ENCODE results near the gene EIF1.
"Not testable (repeated sequence)": the region's sequence is repeated elsewhere in the genome, so short reads cannot be mapped to it uniquely, and the experiment has no call there.

The EIF1 gene

DNA sequence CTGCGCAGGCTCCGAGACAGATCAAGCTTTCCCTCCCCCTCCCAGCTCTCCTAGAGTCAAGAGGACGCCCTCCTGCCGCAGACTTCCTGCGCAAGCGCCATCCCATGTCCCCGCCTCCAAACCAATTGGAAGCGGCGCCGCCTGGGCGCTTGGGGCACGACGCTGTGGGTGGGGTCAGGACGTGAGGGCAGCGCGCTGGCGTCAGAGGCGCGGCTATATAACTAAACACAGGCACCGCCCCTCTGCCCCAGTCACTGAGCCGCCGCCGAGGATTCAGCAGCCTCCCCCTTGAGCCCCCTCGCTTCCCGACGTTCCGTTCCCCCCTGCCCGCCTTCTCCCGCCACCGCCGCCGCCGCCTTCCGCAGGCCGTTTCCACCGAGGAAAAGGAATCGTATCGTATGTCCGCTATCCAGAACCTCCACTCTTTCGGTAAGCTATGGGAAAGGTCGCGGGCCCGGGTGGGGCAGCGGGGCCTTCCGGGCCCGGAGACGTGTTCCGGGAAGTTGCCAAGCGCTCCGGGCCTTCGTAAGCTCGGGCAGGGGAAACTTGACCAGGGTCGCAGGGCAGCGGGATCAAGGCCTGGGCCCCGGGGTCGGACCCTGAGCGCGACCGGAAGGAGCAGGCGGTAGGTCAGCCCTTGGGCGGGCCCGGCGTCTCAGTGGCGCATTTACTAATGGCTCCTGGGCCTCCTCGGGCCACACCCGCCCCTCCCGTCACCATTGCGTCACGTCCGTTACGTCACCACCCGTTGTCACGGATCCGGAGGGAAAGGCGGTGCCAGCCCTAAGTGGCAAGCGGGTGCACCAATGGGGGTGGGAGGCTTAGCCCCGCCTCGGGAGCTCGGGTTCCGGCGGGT lies at the start of gene EIF1:
TSS of gene EIF1 (plus strand) at position 245 of the 856 bp plus-strand sequence. CDS start at position 399, 154 bp downstream.
- peak; percentile 99 for DNase-seq

DNA sequence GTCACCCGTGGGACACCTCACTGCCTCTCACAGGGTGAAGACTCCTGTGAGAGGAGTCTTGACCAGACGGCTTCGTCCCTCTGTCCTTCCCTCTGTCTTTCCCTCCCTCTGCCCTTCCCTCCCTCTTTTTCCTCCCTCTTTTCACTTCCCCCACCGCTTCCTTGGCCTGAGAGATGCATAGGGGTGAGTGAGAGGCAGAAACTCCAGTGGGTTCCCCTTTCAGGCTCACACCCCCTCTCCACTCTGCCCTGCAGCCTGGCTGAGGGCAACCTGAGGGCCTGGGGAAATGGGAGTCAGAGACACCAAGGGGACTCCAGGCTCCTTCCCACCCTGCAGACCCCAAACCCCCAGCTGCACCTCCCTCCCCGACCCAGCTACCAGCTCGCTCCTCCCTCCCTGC lies 49.7 kb upstream of the EIF1 start:
- no peak for DNase-seq

DNA sequence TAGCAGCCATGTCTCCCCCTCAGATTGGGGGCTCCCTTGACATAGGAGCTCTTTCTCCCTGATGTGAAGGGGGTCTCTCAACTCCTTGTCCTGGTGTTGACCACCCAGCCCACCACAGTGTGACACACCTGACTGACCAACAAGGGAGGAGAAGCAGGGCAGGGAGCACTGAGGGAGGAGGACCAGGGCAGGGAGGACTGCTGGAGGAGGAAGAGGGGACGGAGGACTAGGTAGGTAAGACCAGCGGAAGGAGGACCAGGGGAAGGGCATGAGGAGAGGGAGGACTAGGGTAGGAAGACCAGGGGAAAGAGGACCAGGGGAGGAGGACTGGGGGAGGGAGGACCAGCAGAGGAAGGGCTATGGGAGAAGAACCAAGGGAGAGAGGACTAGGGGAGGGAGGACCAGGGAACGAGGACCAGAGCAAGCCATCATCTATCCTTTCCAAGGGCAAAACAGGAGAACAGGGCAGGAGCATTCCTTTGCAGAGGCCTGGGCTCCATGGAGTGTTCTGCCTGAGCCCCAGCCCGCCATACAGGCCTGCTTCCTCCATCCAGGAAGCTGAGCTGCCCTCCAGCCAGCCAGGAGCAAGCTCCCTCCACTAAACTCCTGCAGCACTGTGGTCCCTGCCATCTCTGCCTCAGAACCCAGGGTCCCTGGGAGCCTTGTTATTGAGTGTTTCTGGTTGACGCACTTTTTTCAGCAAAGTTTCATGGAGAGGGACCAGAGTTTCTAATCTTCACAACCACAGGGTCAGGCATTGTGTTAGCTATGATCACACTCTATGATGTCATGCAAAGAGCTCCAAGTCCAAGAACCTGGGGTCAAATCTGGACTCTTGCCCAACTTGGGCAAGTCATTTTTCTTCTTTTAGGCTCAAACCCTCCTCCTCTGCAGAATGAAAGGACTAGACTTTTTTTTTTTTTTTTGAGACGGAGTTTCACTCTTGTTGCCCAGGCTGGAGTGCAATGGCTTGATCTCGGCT lies 48.9 kb upstream of the EIF1 start:
- no peak for DNase-seq

DNA sequence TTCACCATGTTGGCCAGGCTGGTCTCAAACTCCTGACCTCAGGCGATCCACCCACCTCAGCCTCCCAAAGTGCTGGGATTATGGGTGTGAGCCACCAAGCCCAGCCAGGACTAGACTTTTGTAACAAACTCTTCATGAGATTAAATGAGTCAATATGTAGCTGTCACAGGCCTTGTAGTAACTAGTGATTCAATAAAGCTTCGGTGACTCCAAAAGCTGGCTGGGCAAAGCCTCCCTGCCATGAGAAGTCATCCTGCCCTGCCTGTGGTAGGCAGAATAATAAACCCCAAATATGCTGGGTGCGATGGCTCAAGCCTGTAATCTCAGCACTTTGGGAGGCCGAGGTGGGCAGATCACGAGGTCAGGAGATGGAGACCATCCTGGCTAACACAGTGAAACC lies 48.1 kb upstream of the EIF1 start:
- not testable (repeated sequence) for DNase-seq

DNA sequence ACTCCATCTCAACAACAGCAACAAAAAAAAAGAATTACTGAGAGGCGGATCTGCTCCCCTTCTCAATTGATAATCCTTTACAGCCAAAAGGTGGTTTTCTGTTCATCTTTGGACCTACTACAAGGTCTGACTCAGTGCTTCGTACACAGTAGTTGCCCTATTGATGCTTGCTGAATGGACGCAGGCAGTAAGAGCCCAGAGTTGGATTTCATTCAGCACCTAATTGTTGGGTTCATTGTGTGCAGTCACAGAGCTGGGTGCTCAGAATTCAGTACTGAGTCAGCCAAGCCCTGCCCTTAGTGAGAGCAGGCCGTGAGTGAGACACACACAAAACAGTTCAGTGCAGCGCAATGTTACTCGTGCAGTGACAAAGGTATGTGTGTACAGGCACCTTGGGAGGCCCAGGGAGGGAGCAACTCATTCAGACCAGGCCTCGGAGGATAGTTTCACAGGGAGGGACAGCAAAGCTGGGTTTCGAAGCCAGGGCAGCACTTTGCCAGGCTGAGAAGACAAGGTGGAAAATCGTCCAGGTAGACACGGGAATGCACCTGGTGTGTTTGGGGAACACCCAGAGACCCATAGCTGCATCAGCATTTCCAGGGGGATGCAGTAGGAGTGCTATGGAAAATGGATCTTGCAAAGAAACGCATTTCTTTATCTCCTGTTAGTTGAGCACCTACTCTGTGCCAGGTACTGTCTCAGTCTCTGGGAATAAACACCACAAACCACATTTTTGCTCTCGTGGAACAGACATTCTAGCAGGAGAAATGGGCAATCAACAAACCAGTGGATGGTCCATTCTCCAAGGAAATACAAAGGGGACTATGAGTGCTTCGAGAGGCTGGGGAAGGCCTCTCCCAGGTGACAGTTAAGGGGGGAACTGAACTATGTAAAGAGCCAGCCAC lies 46.2 kb upstream of the EIF1 start:
- no peak for DNase-seq

DNA sequence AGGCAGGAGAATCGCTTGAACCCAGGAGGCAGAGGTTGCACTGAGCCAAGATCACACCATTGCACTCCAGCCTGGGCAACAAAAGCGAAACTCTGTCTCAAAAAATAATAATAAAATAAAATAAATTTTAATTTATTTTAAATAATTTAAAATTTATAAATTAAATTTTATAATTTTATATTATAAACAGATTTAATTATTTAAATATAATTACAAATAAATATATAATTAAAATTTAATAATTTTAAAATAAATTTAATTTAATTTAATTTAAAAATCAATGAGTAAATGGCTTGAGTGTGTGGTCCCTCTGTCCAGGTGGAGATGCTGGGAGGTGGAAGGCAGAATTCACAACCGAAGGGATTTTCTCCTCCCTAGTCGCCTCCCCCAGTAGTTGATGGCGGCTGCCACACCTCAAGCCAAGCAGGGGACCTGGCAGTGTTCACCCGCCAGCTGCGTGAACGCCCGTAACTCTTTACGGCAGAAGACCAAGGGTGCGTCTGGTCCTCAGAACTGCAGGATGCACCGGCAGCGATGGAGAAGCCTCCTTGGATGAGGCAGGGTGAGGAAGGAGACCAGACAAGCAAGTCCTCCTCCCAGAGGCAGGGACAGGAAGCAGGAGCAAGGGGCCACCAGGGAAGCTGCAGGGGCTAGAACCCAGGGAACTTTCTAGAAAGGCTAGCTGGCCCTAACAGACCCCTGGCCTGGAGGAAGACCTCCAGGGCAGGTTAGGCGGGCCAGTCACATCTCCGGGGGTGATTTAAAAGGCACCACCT lies 41.5 kb upstream of the EIF1 start:
- DNase-seq, result no peak

DNA sequence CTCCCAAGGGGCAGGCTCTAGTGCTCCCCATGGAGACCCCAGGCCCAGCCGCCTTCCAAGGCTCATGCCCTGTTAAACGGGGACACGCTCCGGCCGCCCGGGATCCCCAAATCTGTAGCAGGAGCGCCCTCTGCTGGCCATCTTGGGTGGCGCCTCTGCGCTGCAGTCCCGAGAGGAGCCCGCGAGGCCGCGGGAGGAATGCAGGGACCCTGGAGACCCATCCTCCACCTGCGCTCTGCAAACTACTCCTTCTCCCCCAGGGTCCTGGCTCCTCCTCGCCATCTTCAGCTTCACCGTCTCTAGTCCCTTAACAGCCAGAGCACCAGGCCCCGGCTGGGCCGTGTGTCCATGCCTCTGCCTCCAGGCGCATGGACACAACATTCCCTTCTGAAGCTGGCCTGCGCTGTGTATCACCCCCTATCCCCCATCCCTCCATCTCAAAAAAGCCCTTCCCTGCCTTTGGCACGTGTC lies 40.7 kb upstream of the EIF1 start:
- peak; percentile 62 for DNase-seq

DNA sequence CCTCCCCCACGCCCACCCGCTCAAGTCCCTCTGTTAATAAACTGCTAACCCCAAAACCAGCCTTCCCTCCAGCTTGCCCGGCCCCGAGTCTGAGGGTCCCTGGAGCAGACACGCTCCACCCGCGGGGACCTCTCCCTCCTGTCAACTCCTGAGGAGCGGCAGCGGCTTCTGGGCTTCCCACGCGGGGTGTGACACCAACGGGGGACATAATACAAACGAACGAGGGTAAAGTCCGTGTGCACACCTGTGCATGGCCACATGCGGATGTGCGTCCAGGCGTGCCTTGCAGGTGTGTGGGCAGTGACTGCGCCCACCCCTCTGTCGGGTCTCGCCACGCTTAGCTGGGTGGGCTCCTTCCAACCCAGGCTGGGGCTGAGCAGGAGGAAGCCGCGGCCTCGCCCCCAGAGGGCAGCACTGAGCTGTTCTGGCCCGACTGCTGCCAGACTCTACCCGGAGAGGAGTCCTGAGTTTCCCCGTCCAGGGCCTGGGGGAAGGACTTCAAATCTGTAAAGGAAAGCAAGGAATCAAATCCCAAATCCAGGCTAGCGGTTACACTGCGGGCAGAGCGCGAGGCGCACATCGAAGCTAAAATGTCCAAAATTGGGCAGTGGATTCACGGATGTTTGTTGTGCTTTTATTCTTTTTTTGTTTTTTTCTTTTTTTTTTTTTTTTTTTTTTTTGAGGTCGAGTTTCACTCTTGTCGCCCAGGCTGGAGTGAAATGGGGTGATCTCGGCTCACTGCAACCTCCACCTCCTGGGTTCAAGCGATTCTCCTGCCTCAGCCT lies 40.1 kb upstream of the EIF1 start:
- DNase-seq, result peak; percentile 57

DNA sequence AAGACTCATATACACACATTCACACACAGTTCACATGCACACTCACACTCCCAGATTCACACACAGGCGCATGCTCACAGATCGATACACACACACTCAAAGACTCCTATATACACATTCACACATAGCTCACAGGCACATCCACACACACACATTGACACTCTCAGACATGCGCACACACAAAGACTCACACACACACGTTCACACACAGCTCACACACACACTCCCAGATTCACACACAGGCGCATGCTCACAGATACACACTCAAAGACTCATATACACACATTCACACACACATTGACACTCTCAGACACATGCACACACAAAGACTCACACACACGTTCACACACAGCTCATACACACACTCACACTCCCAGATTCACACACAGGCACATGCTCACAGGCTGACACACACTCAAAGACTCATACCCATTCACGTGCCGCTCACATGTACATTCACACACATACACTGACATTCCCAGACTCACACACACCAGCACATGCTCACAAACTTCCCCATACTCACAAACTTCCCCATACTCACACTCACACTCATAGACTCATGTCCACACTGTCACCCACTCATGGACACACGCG lies 38.7 kb upstream of the EIF1 start:
- no peak for DNase-seq

DNA sequence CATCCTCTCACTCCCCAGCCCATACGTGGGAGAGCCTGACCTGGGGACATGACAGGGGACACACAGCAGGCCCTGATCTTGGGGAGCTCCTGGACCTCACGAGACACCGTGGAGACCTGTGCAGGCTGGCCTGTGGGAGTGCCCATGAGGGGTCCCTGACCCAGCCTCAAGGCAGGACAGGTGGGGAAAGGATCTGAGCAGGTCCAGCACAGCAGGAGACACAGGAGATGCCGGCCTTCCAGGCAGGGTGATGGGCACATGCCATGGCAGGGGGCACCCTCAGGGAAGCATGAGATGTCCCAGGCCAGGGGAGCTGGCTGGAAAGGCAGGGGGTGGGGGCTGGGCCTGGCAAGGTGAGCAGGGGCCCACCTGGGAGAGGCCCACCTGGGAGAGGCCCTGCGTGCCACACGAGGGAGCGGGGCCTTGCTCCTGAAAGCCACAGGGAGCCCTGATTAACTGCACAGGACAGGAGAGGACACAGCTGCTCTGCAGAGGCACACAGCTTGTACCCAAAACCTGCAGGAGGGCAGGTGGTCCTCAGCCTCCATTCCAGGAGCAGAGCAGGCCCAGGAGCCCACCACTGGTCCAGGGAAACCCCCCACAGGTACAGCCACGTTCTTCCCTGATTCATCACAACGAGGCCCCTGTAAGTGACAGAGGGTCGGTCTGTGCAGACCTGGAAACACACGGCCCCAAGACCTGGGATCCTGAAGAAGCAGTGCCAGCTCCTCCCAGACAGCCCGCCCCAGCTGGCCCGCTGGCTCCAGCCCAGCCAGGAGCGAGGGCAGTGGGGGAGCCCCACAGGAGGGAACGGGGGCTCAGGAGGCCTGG lies 37.7 kb upstream of the EIF1 start:
- DNase-seq, result no peak

DNA sequence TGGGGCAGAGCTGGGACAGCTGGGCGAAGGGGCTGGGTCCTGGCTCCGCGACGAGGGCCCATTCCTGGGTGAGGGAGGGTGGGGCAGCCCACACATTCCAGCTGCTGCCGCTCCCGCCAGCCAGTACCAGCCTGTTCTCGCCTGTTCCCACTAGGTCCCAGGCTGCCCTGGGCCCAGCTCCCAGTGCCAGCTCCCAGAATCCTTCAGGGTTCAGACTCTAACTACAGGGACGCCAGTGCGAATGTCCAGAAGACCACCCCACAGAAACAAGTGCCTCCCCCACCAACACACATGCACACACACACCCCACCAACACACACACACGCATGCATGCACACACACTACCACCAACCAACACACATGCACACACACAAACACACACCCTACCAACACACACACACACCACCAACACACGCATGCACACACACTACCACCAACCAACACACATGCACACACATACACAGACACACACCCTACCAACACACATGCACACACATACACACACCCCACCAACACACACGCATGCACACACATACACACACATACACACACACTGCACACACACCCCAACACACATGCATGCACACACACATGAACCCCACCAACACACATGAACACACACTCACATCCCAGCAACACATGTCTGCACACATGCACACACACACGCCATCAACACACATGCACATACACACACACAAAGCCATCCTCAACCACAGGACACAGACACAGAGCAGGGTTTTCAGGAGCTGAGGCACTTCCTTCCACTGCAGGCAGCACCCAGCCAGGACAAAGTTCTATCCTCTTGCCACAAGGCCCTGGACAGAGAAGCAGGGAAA lies 36.8 kb upstream of the EIF1 start:
- DNase-seq, result no peak

DNA sequence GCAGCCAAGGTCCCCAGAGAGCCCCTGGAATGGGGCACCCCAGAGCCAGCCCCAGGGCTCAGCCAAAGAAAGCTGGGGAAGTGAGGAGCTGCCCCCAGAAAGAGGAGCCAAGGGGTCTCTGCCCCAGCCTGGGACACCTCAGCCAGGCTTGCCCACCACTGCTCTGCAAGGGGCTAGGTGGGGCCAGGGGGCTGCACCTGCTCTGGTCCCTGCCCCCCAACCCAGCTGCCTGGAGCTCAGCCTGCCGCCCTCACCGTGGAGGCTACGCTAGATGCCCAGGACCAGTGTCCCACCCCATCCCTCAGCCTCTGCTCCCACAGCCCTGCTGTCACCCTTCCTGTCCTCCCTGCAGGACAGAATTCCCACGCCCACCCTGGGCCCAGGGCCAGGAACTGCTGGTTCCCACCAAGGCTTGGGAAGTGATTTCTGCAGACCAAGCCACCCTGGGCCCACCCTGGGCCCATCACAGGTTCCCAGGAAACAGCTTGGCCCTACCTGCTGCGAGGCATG lies 36.2 kb upstream of the EIF1 start:
- DNase-seq, result no peak

DNA sequence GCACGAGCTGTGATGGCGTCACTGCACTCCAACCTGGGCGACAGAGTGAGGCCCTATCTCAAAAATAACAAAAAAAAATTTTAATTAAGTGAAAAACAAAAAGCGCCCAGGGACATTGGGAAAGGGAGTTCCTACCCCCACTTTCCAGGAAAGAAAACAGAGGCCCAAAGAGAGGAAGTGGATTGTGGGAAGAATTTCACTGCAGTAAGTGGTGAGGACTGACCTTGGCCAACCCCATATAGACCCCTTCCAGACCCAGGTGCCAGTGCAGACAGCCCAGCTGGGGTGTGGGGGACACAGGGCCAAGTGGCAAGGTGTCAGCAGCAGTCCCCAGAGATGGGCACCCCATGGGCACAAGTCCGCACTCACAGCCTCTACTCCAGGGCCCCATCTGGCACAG lies 35.3 kb upstream of the EIF1 start:
- DNase-seq, result no peak

DNA sequence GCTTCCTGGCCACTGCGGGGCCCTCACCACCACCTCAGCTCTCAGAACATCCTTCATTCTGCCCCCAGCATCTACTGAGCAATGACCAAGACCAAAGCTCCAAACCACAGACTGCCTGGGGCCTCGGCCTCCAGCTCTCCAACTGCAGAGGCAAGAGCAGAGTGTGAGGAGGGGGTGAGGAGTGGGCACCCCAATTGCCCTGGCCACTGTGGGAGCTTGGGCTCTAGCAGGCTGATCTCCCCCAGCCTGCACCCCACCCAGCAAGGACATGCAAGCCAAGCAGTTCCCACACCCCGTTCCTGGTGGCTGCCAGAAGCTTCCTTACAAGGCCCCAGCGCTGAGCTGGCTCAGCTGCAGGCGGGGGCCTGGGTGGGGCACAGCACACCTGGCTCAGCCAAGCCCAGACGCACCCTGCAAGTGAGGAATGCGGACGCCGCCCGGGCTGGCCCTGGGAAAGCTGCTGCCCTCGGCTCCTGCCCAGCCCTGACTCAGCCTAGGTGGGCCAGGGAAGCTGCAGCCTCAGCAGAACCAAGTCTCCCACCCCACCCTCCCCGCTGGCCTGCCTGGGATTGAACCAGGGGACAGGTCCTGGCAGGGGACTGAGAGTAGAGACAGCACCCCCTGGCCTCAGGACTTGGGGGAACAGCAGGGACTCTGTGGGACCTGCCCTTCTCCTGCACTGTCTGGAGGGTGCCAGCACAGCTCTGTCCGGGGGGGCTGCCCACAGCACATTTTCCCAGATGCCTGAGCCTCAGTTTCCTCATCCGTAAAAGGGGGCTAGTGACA lies 34.6 kb upstream of the EIF1 start:
- DNase-seq, result no peak

DNA sequence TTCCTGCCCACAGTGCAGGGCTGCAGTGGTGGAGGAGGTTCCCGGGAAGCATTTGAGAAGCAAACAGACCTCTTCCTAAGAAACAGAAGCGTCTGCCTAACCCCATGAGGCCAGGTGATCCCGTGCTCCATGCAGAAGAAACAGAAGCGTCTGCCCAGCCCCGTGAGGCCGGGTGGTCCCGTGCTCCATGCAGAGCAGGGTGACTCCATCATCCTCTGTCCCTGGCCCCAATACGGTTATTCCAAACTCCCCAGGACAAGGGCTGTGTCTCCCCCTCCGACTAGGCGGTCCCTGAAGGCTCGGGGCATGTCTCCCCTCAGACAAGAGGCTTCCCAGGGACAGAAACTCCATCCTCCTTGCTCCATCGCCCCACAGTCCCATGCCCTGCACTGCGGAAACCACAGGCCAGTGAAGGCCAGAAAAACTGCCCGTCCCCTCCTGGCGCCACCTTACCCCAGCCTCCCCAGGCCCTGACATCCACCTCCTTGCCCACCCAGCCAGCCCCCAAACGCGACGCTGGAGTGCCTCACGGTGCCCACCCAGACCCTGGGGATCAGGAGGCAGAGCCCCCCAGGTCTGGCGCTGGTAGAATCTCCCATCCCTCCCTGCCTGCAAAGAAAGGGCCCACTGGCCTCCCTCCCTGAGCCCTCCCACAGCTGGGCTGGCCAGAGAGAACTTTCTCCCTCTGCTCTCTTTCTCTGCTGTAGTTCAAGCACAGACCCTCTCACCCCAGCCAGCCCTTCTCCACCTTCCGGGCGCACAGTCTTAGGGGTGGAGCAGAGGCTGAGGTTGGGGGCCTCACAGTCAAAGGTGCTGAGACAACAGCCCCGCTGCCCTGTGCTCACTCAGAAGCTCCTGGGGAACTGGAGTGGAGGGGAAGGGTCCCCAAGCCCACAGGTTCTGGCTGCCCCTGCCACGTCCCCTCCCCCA lies 33.7 kb upstream of the EIF1 start:
- no peak for DNase-seq

DNA sequence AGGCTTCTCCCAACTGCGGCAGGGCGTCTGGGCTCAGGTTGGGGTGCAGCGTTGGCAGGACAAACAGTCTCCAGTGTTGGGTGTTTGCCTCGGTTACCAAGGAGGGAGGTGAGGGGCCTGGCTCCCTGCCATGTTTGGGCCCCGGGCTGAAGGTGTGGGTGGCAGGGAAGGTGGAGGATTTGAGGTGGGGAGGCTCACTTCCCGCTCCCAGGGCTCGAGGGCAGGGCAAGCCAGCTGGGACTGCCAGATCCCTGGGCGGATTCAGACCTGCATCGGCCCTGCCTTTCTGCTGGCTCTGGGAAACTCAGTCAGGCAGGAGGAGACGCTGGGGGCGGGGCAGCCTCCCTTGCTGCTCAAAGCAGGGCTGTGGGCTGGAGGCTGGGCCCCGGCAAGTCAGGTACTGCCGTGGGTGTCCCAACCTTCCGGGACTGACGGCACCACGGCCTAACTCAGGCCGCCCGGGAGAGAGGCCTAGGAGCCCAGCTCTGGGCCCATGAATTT lies 33.0 kb upstream of the EIF1 start:
- peak; percentile 51 for DNase-seq

Measured in NCI-H1048 (cell line).